ENCODE data around the gene CREBRF. TPM values are rescaled to one million over a fixed set of nuclear protein-coding genes. Genes with fewer than 3 reads are reported as not detected.
A peak's percentile ranks its signal among the peaks of the same experiment; 100 is the strongest.

CREBRF gene
- polyA plus RNA-seq, 3 donors: 23.1 to 27.6 (median 23.6) TPM

GRCh38 chr5:173012882-173013281 is 43.3 kb upstream of the CREBRF start:
- peak in 2 of 3 donors; percentile 66 to 78 for DNase-seq
- TF ChIP-seq, protein P1, sequence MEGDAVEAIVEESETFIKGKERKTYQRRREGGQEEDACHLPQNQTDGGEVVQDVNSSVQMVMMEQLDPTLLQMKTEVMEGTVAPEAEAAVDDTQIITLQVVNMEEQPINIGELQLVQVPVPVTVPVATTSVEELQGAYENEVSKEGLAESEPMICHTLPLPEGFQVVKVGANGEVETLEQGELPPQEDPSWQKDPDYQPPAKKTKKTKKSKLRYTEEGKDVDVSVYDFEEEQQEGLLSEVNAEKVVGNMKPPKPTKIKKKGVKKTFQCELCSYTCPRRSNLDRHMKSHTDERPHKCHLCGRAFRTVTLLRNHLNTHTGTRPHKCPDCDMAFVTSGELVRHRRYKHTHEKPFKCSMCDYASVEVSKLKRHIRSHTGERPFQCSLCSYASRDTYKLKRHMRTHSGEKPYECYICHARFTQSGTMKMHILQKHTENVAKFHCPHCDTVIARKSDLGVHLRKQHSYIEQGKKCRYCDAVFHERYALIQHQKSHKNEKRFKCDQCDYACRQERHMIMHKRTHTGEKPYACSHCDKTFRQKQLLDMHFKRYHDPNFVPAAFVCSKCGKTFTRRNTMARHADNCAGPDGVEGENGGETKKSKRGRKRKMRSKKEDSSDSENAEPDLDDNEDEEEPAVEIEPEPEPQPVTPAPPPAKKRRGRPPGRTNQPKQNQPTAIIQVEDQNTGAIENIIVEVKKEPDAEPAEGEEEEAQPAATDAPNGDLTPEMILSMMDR (IDR thresholded peaks at IDR 0.05): no peak
- H3K79me2 ChIP-seq (ENCODE audit: insufficient read depth, low read length): peaks cover 99% of the 10 kb centered on the region
- peaks cover 85% of the 10 kb centered on the region for H4K20me1 ChIP-seq (ENCODE audit: insufficient read depth, low read length)
- H3K27me3 Mint-ChIP-seq (ENCODE audit: low read depth in 3 of 3): no peaks in the 10 kb centered on the region
- no peaks in the 10 kb centered on the region for H3K9me3 ChIP-seq (replicated peaks in 1 of 2; ENCODE audit: control insufficient read depth in 1 of 2, insufficient read depth in 1 of 2, low read length in 2 of 2)
- no peak overlapping the region for H3K9ac ChIP-seq (ENCODE audit: insufficient read depth, low read length, poor library complexity, severe bottlenecking)
- H3K9me3 Mint-ChIP-seq: peaks cover 0 to 2% (median 0%) of the 10 kb centered on the region in 7 donors
- H3K27ac Mint-ChIP-seq: peak overlapping the region; percentile 81 to 89 (median 86)
- H3K4me1 Mint-ChIP-seq: peaks cover 81% of the 10 kb centered on the region
- H3K4me2 ChIP-seq (replicated peaks; ENCODE audit: extremely low read depth, low read length, poor library complexity, severe bottlenecking): no peak overlapping the region
- H2AFZ ChIP-seq (ENCODE audit: insufficient read depth, low read depth, low read length, poor library complexity, severe bottlenecking): no peak overlapping the region
- H3K27ac ChIP-seq (ENCODE audit: low read depth in 1 of 2, low read length in 2 of 2): peak overlapping the region; percentile 47 to 92
- no peak overlapping the region for H3K4me3 Mint-ChIP-seq
- no peaks in the 10 kb centered on the region for H3K27me3 ChIP-seq (ENCODE audit: control insufficient read depth in 2 of 2, insufficient read depth in 2 of 2, low read length in 2 of 2)
- 8% methylated on average over 2 of the region's 4 CpGs for WGBS (ENCODE audit: insufficient coverage)
- H3K36me3 Mint-ChIP-seq: peaks cover 0 to 15% of the 10 kb centered on the region in 2 donors
- H3K4me3 ChIP-seq (replicated peaks in 1 of 3; ENCODE audit: low read depth in 2 of 3, low read length in 3 of 3): no peak overlapping the region
- intact Hi-C loops (cut with micrococcal nuclease): loop anchor here (5.0 kb wide), 1 partner anchor 44 kb away; the partner anchor contains the start of gene CREBRF (in 2 of the 2)
- H3K4me1 ChIP-seq (ENCODE audit: control insufficient read depth in 1 of 2, insufficient read depth in 2 of 2, low read length in 2 of 2): peaks cover 85 to 92% of the 10 kb centered on the region in 2 donors
- no peaks in the 10 kb centered on the region for H3K36me3 ChIP-seq (replicated peaks in 1 of 2; ENCODE audit: control insufficient read depth in 1 of 2, insufficient read depth in 2 of 2, low read length in 2 of 2)

- peak overlapping the region; percentile 43 for H3K9ac ChIP-seq (ENCODE audit: insufficient read depth, low read length, poor library complexity, severe bottlenecking)
- TF ChIP-seq, protein P1 (IDR thresholded peaks at IDR 0.05): no peak
- intact Hi-C loops (cut with micrococcal nuclease): loop anchor here (5.0 kb wide), 1 partner anchor 43 kb away; the partner anchor contains the start of gene CREBRF (in 2 of the 2)
- Mint-ChIP-seq H3K9me3 (peaks cover 0 to 2% (median 0%) of the 10 kb centered on the region in 7 donors), H3K4me1 (peaks cover 91% of the 10 kb centered on the region), H3K27ac (peak overlapping the region; percentile 38 to 89 (median 86)), H3K4me3 (peak overlapping the region; percentile 34 to 37), H3K27me3 (ENCODE audit: low read depth in 3 of 3) (no peaks in the 10 kb centered on the region), H3K36me3 (peaks cover 3 to 18% of the 10 kb centered on the region in 2 donors)
- peak overlapping the region; percentile 72 for H3K4me2 ChIP-seq (replicated peaks; ENCODE audit: extremely low read depth, low read length, poor library complexity, severe bottlenecking)
- no peaks in the 10 kb centered on the region for H3K9me3 ChIP-seq (replicated peaks in 1 of 2; ENCODE audit: control insufficient read depth in 1 of 2, insufficient read depth in 1 of 2, low read length in 2 of 2)
- no CpG with 5 or more reads among the region's 4 CpGs for WGBS (ENCODE audit: insufficient coverage)
- peak overlapping the region; percentile 44 for H2AFZ ChIP-seq (ENCODE audit: insufficient read depth, low read depth, low read length, poor library complexity, severe bottlenecking)
- peak in 2 of 3 donors; percentile 64 to 69 for DNase-seq
- peak overlapping the region in 2 of 3 experiments; percentile 34 to 54 for H3K4me3 ChIP-seq (replicated peaks in 1 of 3; ENCODE audit: low read depth in 2 of 3, low read length in 3 of 3)
- no peaks in the 10 kb centered on the region for H3K27me3 ChIP-seq (ENCODE audit: control insufficient read depth in 2 of 2, insufficient read depth in 2 of 2, low read length in 2 of 2)
- peaks cover 83% of the 10 kb centered on the region for H4K20me1 ChIP-seq (ENCODE audit: insufficient read depth, low read length)
- H3K79me2 ChIP-seq (ENCODE audit: insufficient read depth, low read length): peaks cover 100% of the 10 kb centered on the region
- H3K36me3 ChIP-seq (replicated peaks in 1 of 2; ENCODE audit: control insufficient read depth in 1 of 2, insufficient read depth in 2 of 2, low read length in 2 of 2): peaks cover 0 to 2% of the 10 kb centered on the region in 2 donors
- H3K4me1 ChIP-seq (ENCODE audit: control insufficient read depth in 1 of 2, insufficient read depth in 2 of 2, low read length in 2 of 2): peaks cover 89 to 99% of the 10 kb centered on the region in 2 donors
- peak overlapping the region in 1 of 2 donors; percentile 92 for H3K27ac ChIP-seq (ENCODE audit: low read depth in 1 of 2, low read length in 2 of 2)
Observed at GRCh38 chr5:173014671-173015070, 41.5 kb upstream of the CREBRF start.

All from CD14-positive monocyte (primary cell).